GM12874 (cell line): Measurements from ENCODE around the gene NRIP3.

Experiments
- CTCF ChIP-seq: IDR thresholded peaks from 2 replicates; pipeline ENCODE4 v1.5.1; 2011; ENCODE audit warnings: low read depth, mild to moderate bottlenecking, control low read depth, low read length, moderate library complexity; ENCODE audit not compliant: insufficient read depth

Gene NRIP3

GRCh38 chr11:8985462-8985861 is 18.3 kb downstream of the NRIP3 start:
- TF ChIP-seq CTCF: no peak

- no peak for TF ChIP-seq CTCF
Measured at GRCh38 chr11:8983552-8983951, 20.2 kb downstream of the NRIP3 start.

GRCh38 chr11:8980485-8980884 is 23.3 kb downstream of the NRIP3 start:
- TF ChIP-seq CTCF: no peak

GRCh38 chr11:8973121-8973520 is 30.7 kb downstream of the NRIP3 start:
- no peak for TF ChIP-seq CTCF

GRCh38 chr11:8971924-8972316 is 31.9 kb downstream of the NRIP3 start:
- TF ChIP-seq CTCF: no peak

- no peak for TF ChIP-seq CTCF
Measured at GRCh38 chr11:8971196-8971923, 32.4 kb downstream of the NRIP3 start.

GRCh38 chr11:8967184-8967583 is 36.6 kb downstream of the NRIP3 start:
- no peak for TF ChIP-seq CTCF
